ENCODE results near the gene SERINC5.
"Not testable (repeated sequence)": the region's sequence is repeated elsewhere in the genome, so short reads cannot be mapped to it uniquely, and the experiment has no call there.

The SERINC5 gene

GRCh38 chr5:80193401-80193800, 62.4 kb downstream of the SERINC5 start:
- DNase-seq, result no peak

- DNase-seq, result no peak
Observed at GRCh38 chr5:80192507-80193241, 63.2 kb downstream of the SERINC5 start.

GRCh38 chr5:80191991-80192398, 63.9 kb downstream of the SERINC5 start:
- no peak for DNase-seq

GRCh38 chr5:80191397-80191796, 64.5 kb downstream of the SERINC5 start:
- DNase-seq, result no peak

GRCh38 chr5:80190960-80191359, 64.9 kb downstream of the SERINC5 start:
- DNase-seq, result no peak

GRCh38 chr5:80189701-80190100, 66.1 kb downstream of the SERINC5 start:
- no peak for DNase-seq

- no peak for DNase-seq
Observed at GRCh38 chr5:80189201-80189600, 66.6 kb downstream of the SERINC5 start.

- no peak for DNase-seq
Observed at GRCh38 chr5:80187421-80188090, 68.3 kb downstream of the SERINC5 start.

GRCh38 chr5:80185535-80185934, 70.3 kb downstream of the SERINC5 start:
- DNase-seq, result not testable (repeated sequence)

- DNase-seq, result no peak
Observed at GRCh38 chr5:80185095-80185494, 70.8 kb downstream of the SERINC5 start.

- no peak for DNase-seq
Observed at GRCh38 chr5:80184235-80185023, 71.4 kb downstream of the SERINC5 start.

GRCh38 chr5:80183728-80184234, 72.1 kb downstream of the SERINC5 start:
- DNase-seq, result not testable (repeated sequence)

GRCh38 chr5:80182809-80183580, 72.9 kb downstream of the SERINC5 start:
- DNase-seq, result no peak

GRCh38 chr5:80181618-80182211, 74.1 kb downstream of the SERINC5 start:
- DNase-seq, result no peak

GRCh38 chr5:80177236-80177635, 78.6 kb downstream of the SERINC5 start:
- no peak for DNase-seq

GRCh38 chr5:80175337-80175736, 80.5 kb downstream of the SERINC5 start:
- no peak for DNase-seq

GRCh38 chr5:80174790-80175189, 81.1 kb downstream of the SERINC5 start:
- DNase-seq, result no peak

GRCh38 chr5:80172067-80172695, 83.7 kb downstream of the SERINC5 start:
- no peak for DNase-seq

GRCh38 chr5:80170117-80170535, 85.7 kb downstream of the SERINC5 start:
- DNase-seq, result no peak

- no peak for DNase-seq
Observed at GRCh38 chr5:80168388-80169028, 87.3 kb downstream of the SERINC5 start.

- no peak for DNase-seq
Observed at GRCh38 chr5:80165452-80165851, 90.4 kb downstream of the SERINC5 start.
